Lower leg skin (tissue), 4 donors: ENCODE results near the gene MAPKAPK3. TPM values are rescaled to one million over a fixed set of nuclear protein-coding genes. Genes with fewer than 3 reads are reported as not detected.

Experiments used
- DNase-seq, 2 donors: peaks; one replicate each; pipeline ENCODE4 v3.0.0-alpha.2; 2019; ENCODE audit warnings: low spot score in 2 of 2
- H3K4me3 ChIP-seq: fragments of 200-600 bp; sonication (generic); 2 replicates; pipeline ENCODE4 v1.5.1; 2017; ENCODE audit warnings: mild to moderate bottlenecking, low read depth; ENCODE audit not compliant: poor library complexity, severe bottlenecking
- POLR2A ChIP-seq, 2 donors: fragments of 450-650 bp; IDR thresholded peaks; one replicate each; pipeline ENCODE4 v1.6.1; 2016 to 2017; ENCODE audit warnings: antibody characterized with exemption in 2 of 2, mild to moderate bottlenecking in 1 of 2, moderate library complexity in 1 of 2
- WGBS, 2 donors: methylation state at CpG; one replicate each; pipeline ENCODE4 v1.1.5; 2018; 5-methylcytosine and 5-hydroxymethylcytosine counted together
- intact Hi-C: fragments of 100-400 bp; cut with DNase I; formaldehyde crosslinking; loops from one replicate; pipeline ENCODE4 v1.15.0; 2023; ENCODE audit warnings: low total_unique reads
- total RNA-seq, 4 donors: library from RNA; depleted of rRNA; stranded (reverse); fragments of >200 nt; gene quantifications; one replicate each; pipeline ENCODE4 v1.1.0, GENCODE V29; 2016
- TF ChIP-seq, protein P1 (sequence below), 3 donors: fragments of 450-650 bp; IDR thresholded peaks; one replicate each; pipeline ENCODE4 v1.5.1; 2016; ENCODE audit warnings: antibody characterized with exemption in 3 of 3, mild to moderate bottlenecking in 3 of 3, moderate library complexity in 2 of 3

Gene MAPKAPK3
- total RNA-seq, 4 donors from 2014 or later, result 65.2 to 128 (median 91.7) TPM

DNA sequence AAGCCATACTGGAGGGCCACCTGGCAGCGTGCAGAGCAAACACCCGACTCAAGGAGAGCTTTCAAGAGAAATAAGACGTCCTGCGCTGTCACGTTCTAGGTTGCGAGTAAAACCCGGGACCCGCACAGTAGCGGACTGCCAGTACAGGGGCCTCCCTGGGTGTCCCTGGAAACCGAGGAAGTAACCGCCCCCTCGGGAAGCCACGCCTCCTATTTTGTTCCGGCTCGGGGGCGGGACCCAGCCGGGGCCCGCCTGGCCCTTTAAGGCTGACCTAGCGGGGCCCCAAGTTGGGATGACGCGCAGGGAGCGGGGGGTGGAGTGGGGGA is 218 bp upstream of the MAPKAPK3 start:
- DNase-seq, result peak; percentile 93 to 99
- TF ChIP-seq POLR2A (IDR thresholded peaks at IDR 0.05), result no peak
- TF ChIP-seq, protein P1, sequence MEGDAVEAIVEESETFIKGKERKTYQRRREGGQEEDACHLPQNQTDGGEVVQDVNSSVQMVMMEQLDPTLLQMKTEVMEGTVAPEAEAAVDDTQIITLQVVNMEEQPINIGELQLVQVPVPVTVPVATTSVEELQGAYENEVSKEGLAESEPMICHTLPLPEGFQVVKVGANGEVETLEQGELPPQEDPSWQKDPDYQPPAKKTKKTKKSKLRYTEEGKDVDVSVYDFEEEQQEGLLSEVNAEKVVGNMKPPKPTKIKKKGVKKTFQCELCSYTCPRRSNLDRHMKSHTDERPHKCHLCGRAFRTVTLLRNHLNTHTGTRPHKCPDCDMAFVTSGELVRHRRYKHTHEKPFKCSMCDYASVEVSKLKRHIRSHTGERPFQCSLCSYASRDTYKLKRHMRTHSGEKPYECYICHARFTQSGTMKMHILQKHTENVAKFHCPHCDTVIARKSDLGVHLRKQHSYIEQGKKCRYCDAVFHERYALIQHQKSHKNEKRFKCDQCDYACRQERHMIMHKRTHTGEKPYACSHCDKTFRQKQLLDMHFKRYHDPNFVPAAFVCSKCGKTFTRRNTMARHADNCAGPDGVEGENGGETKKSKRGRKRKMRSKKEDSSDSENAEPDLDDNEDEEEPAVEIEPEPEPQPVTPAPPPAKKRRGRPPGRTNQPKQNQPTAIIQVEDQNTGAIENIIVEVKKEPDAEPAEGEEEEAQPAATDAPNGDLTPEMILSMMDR (IDR thresholded peaks at IDR 0.05), result no peak
- peak overlapping the region; percentile 23 for H3K4me3 ChIP-seq
- intact Hi-C loops, result loop anchor here (5.0 kb wide), 1 partner anchor 771 kb away; the partner anchor contains the start of gene MANF
- WGBS, 2 donors, result 0% methylated on average over 8 to 9 of the region's 22 CpGs

DNA sequence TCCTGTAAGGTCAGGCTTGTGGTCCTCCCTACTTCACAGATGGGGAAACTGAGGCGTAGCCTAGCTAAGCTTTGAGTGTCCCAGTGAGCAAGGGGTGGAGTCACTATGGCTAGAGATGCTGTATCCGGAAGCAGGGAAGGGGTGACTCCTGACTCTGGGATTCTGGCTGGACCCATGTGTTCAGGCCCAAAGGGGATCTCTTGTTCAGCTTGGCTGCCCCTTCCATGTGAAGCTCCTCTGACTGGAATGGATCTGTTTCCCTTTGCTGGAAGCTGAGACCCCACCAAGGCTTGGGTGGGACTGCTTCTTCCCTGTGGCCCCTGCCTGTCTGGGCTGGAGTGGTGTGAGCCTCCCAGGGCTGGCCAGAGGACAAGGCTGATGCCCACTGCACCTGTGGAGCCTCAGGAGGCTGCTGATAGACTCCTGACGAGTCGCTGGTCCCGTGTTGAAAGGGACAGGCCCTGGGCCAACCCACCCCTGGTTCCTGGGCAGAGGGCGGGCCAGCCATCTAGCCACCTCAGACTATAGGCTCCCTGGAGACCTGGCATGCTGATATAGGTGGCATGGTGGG is 1.0 kb downstream of the MAPKAPK3 start:
- H3K4me3 ChIP-seq, result peak overlapping the region; percentile 67
- intact Hi-C loops, result loop anchor here (5.0 kb wide), 1 partner anchor 769 kb away; the partner anchor contains the start of gene MANF
- WGBS, 2 donors, result 33 to 56% methylated on average over 5 to 6 of the region's 6 CpGs
- TF ChIP-seq POLR2A (IDR thresholded peaks at IDR 0.05), result no peak
- TF ChIP-seq, protein P1 (IDR thresholded peaks at IDR 0.05), result no peak
- no peak for DNase-seq

DNA sequence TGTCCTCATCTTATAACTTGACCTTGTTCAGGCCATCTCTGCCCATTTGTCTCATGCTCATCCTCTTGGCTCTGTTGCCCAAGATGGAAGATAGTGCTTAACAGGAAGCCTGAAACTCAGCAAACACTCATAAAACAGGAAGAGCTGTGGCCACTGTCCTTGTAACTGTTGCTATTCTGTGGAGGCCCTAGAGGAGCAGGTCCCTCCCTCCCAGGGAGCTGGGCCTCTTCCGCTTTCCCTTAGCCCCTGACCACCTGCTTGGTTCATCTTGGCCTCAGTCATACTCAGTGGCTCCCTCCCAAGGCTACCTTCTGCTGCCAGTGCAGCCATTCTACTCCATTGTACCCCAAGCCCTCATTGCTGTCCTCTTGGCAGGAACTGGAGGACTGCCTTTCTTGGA is 3.5 kb downstream of the MAPKAPK3 start:
- TF ChIP-seq, protein P1 (IDR thresholded peaks at IDR 0.05), result no peak
- TF ChIP-seq POLR2A (IDR thresholded peaks at IDR 0.05), result no peak
- intact Hi-C loops, result loop anchor here (5.0 kb wide), 1 partner anchor 1062 kb away; no protein-coding TSS in a partner anchor
- 93 to 100% methylated on average over 1 of the region's 1 CpG for WGBS, 2 donors
- DNase-seq, result no peak
- H3K4me3 ChIP-seq, result no peak overlapping the region

DNA sequence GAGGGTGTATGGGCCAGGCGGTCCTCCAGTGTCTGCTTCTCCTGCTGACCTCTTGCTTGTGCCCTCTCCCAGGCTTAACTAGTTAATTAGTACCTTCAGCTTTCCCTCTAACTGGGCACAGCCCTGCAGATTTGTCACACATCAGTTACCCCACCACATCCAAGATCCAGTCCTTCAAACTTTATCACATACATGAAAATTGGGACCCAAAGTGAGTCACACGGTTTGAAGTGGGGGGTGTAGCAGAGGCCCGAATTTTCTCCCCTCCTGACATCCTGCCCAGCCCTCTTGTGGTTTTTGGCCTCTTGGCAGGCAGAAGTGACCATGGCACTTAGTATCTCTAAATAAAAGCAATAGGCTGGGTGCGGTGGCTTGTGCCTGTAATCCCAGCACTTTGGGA is 3.9 kb downstream of the MAPKAPK3 start:
- TF ChIP-seq, protein P1 (IDR thresholded peaks at IDR 0.05), result no peak
- TF ChIP-seq POLR2A (IDR thresholded peaks at IDR 0.05), result no peak
- WGBS, 2 donors, result 44 to 51% methylated on average over 4 of the region's 4 CpGs
- no peak for DNase-seq
- intact Hi-C loops, result loop anchor here (5.0 kb wide), 1 partner anchor 1061 kb away; no protein-coding TSS in a partner anchor
- H3K4me3 ChIP-seq, result no peak overlapping the region

DNA sequence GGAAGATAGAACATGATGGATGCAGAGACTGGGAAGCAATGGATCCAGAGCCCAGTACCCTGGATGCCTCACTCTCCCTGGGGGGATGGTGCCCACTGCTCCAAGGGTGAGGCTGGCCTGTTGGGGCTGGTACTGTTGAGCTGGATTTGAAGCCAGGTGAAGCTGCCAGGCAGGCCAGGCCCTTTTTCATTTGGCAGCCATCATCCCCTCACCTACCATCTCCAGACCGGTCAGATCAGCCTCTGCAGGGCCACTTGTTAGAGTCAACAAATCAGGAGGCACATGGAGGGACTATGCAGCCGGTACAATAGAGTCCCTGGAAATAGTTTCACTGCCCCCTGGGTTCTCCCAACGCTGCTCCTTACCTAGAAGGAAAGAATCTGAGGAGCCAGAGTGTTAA is 5.9 kb downstream of the MAPKAPK3 start:
- no peak for DNase-seq
- no peak overlapping the region for H3K4me3 ChIP-seq
- 62 to 72% methylated on average over 3 of the region's 3 CpGs for WGBS, 2 donors
- TF ChIP-seq, protein P1 (IDR thresholded peaks at IDR 0.05), result no peak
- intact Hi-C loops, result loop anchor here (5.0 kb wide), 1 partner anchor 1059 kb away; no protein-coding TSS in a partner anchor
